HFFc6 (cell line): ENCODE data around the gene KRT86. TPM values are rescaled to one million over a fixed set of nuclear protein-coding genes. Genes with fewer than 3 reads are reported as not detected.

Experiments used
- DNase-seq: peaks from one replicate; pipeline ENCODE4 v3.0.0-alpha.2; 2018
- H3K27ac Mint-ChIP-seq: 2 replicates; pipeline ENCODE4 v1.8.0; 2020; ENCODE audit warnings: mild to moderate bottlenecking, mixed read lengths
- H3K27me3 Mint-ChIP-seq: 2 replicates; pipeline ENCODE4 v1.8.0; 2021; ENCODE audit warnings: mild to moderate bottlenecking, moderate library complexity, mixed read lengths; ENCODE audit not compliant: insufficient read depth
- H3K36me3 Mint-ChIP-seq: 2 replicates; pipeline ENCODE4 v1.8.0; 2021; ENCODE audit warnings: low read depth, mixed read lengths
- H3K4me1 Mint-ChIP-seq: 2 replicates; pipeline ENCODE4 v1.8.0; 2020; ENCODE audit warnings: low read depth, mixed read lengths
- H3K4me3 Mint-ChIP-seq: 2 replicates; pipeline ENCODE4 v1.8.0; 2020; ENCODE audit warnings: mild to moderate bottlenecking, moderate library complexity, mixed read lengths
- H3K9me3 Mint-ChIP-seq: 2 replicates; pipeline ENCODE4 v1.8.0; 2020; ENCODE audit warnings: mild to moderate bottlenecking, mixed read lengths
- total RNA-seq, 6 experiments: library from RNA; stranded (reverse); fragmentation: NEBNext Ultra II Directional; extraction: Animal tissue kit (Norgen Biotek cat#: 25700); gene quantifications; 2 replicates in 1 of 6; 3 replicates in 5 of 6; pipeline ENCODE4 v1.2.3, GENCODE V29; 2021
- TF ChIP-seq, protein P1 (sequence below): fragments of 200-600 bp; sonication (generic); IDR thresholded peaks from 2 replicates; pipeline ENCODE4 v1.5.0; 2021; ENCODE audit warnings: antibody characterized with exemption, mild to moderate bottlenecking

KRT86 gene
- total RNA-seq, 6 experiments from 2014 or later: 0.15 to 0.26 (median 0.19) TPM; not detected in 1

- Mint-ChIP-seq H3K27me3 (peaks cover 35% of the 10 kb centered on the region), H3K4me1 (peaks cover 11% of the 10 kb centered on the region)
- DNase-seq: no peak
These were observed 75.7 kb downstream of the KRT86 start for GRCh38 chr12:52350021-52350620.

GRCh38 chr12:52350786-52351185 lies 76.3 kb downstream of the KRT86 start:
- no peak for DNase-seq
- no peak overlapping the region for H3K27ac Mint-ChIP-seq
- H3K4me1 Mint-ChIP-seq: peaks cover 17% of the 10 kb centered on the region
- H3K9me3 Mint-ChIP-seq: no peaks in the 10 kb centered on the region
- H3K4me3 Mint-ChIP-seq: no peak overlapping the region
- H3K27me3 Mint-ChIP-seq: peaks cover 29% of the 10 kb centered on the region
- H3K36me3 Mint-ChIP-seq: no peaks in the 10 kb centered on the region
- TF ChIP-seq, protein P1, sequence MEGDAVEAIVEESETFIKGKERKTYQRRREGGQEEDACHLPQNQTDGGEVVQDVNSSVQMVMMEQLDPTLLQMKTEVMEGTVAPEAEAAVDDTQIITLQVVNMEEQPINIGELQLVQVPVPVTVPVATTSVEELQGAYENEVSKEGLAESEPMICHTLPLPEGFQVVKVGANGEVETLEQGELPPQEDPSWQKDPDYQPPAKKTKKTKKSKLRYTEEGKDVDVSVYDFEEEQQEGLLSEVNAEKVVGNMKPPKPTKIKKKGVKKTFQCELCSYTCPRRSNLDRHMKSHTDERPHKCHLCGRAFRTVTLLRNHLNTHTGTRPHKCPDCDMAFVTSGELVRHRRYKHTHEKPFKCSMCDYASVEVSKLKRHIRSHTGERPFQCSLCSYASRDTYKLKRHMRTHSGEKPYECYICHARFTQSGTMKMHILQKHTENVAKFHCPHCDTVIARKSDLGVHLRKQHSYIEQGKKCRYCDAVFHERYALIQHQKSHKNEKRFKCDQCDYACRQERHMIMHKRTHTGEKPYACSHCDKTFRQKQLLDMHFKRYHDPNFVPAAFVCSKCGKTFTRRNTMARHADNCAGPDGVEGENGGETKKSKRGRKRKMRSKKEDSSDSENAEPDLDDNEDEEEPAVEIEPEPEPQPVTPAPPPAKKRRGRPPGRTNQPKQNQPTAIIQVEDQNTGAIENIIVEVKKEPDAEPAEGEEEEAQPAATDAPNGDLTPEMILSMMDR: no peak

More at GRCh38 chr12:52350021-52350620, 75.7 kb downstream of the KRT86 start:
- no peaks in the 10 kb centered on the region for H3K36me3 Mint-ChIP-seq
- no peaks in the 10 kb centered on the region for H3K9me3 Mint-ChIP-seq
- H3K4me3 Mint-ChIP-seq: no peak overlapping the region
- TF ChIP-seq, protein P1: no peak
- H3K27ac Mint-ChIP-seq: no peak overlapping the region

DNA sequence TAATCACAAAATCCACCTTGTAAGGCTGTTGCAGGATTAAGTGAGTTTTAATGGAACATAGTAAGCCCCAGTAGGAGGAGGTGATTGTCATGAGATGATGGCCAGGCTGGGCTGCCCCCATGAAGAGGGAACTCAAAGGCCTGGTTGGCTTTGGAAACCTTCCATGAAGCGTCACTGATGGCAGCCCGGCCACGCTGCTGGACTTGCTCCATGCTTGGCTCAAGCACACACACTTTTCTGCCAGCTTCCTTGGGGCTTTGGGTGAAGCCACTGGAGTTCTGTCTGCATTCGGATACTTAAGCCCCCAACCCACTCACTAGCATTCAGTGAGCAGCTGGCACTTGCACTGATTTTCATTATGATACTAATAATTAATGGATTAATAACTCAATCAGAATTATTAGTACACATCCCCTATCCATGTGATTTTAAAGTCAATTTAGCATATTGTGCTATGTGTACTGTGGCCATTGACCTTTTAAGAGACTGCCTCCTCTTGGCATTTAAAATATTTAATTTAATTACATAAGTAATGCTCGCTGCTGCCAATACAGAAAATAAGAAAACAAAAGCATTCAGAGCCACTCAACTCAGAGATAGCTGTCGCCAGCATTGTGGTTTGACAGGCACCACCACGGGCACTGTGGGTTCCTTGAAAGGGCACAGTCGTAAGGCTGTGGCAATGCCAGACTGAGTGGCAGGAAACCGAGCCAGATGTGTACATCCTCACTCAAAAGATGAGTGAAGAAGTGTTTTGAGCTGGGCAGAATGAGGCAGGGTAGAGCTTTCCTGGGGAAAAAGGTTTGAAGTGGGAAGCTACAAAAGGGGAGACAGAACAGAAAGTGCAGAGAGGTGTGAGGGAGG lies 77.0 kb downstream of the KRT86 start:
- H3K27me3 Mint-ChIP-seq: peaks cover 22% of the 10 kb centered on the region
- peaks cover 17% of the 10 kb centered on the region for H3K4me1 Mint-ChIP-seq
- H3K4me3 Mint-ChIP-seq: no peak overlapping the region
- H3K9me3 Mint-ChIP-seq: no peaks in the 10 kb centered on the region
- DNase-seq: no peak
- H3K36me3 Mint-ChIP-seq: no peaks in the 10 kb centered on the region
- no peak overlapping the region for H3K27ac Mint-ChIP-seq
- TF ChIP-seq, protein P1: no peak

GRCh38 chr12:52352951-52353350 lies 78.5 kb downstream of the KRT86 start:
- TF ChIP-seq, protein P1: no peak
- H3K4me1 Mint-ChIP-seq: peaks cover 17% of the 10 kb centered on the region
- no peak overlapping the region for H3K4me3 Mint-ChIP-seq
- no peak overlapping the region for H3K27ac Mint-ChIP-seq
- peaks cover 23% of the 10 kb centered on the region for H3K27me3 Mint-ChIP-seq
- no peak for DNase-seq
- H3K36me3 Mint-ChIP-seq: no peaks in the 10 kb centered on the region
- H3K9me3 Mint-ChIP-seq: no peaks in the 10 kb centered on the region

- H3K4me3 Mint-ChIP-seq: no peak overlapping the region
- H3K27me3 Mint-ChIP-seq: peaks cover 24% of the 10 kb centered on the region
- H3K36me3 Mint-ChIP-seq: no peaks in the 10 kb centered on the region
- H3K9me3 Mint-ChIP-seq: no peaks in the 10 kb centered on the region
- no peak overlapping the region for H3K27ac Mint-ChIP-seq
- DNase-seq: no peak
- TF ChIP-seq, protein P1: no peak
- peaks cover 17% of the 10 kb centered on the region for H3K4me1 Mint-ChIP-seq
These were observed 79.3 kb downstream of the KRT86 start for GRCh38 chr12:52353766-52354165.
